KG1 (cell line): ENCODE measurements around the gene SLC9B2.
"Not testable (repeated sequence)": the region's sequence is repeated elsewhere in the genome, so short reads cannot be mapped to it uniquely, and the experiment has no call there.

Source experiments
- DNase-seq: peaks from one replicate; lab custom pipeline; 2025; lab: John Stamatoyannopoulos, UW

SLC9B2 gene

DNA sequence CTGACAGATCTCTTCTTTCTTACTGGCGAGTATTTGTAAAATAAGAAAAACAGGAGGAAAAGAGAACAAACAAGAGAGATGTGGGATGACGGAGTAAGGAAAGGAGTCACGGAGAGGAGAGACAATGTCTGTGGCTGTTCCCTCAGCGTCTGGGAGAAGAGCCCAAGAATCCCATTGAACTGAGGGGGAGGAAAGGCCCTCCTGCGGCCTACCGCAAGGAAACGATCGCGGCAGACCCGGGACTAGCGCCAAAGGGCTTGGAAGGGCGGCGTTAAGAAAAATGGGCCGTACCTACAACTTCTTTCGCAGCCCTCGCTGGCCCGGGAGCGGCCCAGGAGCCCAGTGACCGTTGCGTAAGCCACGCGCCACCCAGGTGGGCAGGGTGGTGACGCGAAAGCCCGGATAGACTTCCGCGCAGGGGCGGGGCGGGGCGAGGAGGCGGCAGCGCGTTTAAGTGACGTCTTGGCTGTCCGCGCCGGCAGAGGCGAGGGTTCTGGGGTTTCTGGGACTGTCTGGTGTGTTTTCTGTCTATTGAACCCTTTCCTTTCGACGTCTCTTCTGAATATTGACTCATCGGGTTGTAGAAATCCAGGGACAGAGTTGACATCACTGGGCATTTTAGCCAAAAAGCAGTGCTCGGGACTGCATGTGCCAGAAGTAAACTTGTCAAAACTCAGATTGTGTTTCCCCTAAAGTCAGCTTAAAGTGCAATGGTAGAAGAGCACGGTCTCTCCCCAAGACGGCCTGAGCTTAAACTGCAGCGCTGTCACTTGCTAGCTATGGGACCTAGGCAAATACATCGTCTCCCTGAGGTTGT lies 57.0 kb downstream of the SLC9B2 start, which contains the start of gene SLC9B1:
TSS of gene SLC9B1 (minus strand) at position 398 of the 817 bp plus-strand sequence. CDS start 27,994 bp downstream, outside the sequence.
- peak; percentile 82 for DNase-seq

DNA sequence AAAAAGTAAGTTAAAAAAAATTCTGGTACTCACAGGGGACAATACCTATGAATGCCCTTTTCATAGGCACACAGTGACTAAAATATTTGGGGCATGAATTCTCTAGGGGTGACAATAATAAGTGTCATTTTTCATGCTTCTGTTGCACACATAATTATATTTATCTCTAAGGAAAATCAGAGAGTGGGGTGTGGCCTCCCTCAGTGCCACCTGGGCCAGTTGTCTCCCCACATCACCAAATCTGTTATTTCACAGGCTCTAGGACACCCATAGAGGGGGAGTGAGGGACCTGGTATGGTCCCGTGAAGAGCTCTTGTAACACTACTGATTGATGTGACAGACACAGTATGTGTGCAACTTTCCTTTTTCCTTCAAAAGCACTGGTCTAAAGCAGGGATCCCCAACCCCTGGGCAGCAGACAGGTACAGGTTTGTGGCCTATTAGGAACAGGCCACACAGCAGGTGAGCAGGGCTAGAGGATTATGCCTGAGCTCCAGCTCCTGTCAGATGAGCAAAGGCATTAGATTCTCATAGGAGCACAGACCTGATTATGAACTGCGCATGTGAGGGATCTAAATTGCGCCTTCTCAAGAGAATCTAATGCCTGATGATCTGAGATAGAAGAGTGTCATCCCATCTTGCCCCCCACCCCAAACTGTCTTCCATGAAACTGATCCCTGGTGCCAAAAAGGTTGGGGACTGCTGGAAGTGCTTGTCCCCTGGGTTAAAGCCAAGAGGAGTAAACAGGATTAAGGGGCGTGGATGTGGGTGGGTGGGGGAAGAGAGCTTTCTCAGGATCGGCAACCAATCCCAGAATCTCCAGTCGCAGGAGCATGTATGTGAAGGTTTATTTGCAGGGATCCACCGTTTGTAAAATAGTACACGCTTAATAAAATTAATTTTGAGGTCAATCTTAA lies 57.9 kb downstream of the SLC9B2 start:
- no peak for DNase-seq

DNA sequence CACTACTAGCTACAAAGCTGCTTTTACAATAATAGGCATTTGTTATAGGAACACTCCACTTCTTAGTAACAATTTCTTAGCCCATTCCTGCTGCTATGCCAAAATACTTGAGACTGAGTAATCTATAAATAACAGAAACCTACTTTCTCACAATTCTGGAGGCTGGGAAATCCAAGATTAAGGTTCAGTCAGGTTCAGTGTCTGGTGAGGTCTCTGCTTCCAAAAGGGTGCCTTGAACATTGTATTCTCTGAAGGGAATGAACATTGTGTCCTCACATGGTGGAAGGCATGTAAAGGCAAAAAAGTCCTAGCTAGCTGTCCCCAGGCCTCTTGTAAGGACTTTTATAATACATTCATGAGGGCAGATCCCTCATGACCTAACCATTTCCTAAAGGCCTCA lies 64.0 kb downstream of the SLC9B2 start:
- no peak for DNase-seq

DNA sequence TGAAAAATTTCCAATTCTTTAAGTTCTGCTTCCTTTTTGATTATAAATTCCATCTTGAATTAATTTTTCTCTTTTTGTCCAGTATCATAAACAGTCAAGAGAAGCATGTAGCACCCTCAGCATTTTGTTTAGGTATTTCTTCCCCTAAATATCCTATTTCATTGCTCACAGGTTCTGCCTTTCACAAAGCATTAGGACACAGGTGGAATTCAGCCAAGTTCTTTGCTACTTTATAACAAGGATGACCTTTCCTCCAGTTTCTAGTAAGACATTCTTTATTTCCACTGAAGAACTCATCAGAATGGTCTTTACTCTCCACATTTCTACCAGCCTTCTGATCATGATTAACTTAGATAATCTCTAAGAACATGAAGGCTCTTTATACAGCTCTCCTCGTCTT lies 64.5 kb downstream of the SLC9B2 start:
- no peak for DNase-seq

DNA sequence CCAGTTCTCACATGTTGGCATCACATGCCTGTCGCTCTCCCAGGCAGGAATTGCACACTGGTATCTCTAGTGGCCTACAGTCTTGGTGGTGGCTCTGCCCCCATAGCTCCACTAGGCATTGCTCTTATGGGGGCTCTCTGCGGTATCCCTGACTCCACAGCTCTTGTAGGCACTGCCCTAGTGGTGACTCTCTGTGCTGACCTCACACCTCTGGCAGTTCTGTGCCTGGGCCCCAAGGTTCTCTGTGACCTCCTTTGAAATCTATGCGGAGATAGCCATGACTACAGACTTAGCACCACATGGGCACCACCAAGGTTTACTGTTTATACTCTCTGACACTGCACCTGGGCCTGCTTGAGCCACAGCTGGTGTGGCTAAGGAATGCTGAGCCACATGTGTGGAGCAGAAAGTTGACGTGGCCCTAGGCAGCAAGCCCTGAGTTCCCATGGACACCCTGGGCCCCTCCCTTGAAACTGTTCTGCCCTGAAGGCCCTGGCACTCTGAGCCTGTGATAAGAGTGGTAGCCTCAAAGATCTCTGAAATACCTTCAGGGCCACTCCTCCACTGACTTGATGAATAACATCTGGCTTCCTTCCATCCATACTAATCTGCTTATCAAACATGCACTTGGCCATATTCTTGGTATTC lies 65.1 kb downstream of the SLC9B2 start:
- DNase-seq: no peak

DNA sequence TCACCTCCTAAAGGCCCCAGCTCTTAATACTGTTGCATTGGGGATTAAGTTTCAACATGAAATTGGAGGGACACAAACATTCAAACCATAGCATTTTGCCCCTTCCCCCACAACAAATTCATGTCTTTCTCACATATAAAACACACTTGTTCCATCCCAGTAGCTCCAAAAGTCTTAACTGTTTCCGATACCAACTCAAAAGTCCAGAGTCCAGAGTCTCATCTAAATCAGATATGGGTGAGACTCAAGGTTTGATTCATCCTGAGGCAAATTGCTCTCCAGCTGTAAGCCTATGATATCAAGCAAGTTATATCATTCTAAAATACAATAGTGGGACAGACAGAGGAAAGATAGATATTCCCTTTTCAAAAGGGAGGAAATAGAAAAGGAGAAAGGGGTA lies 65.8 kb downstream of the SLC9B2 start:
- DNase-seq: no peak

DNA sequence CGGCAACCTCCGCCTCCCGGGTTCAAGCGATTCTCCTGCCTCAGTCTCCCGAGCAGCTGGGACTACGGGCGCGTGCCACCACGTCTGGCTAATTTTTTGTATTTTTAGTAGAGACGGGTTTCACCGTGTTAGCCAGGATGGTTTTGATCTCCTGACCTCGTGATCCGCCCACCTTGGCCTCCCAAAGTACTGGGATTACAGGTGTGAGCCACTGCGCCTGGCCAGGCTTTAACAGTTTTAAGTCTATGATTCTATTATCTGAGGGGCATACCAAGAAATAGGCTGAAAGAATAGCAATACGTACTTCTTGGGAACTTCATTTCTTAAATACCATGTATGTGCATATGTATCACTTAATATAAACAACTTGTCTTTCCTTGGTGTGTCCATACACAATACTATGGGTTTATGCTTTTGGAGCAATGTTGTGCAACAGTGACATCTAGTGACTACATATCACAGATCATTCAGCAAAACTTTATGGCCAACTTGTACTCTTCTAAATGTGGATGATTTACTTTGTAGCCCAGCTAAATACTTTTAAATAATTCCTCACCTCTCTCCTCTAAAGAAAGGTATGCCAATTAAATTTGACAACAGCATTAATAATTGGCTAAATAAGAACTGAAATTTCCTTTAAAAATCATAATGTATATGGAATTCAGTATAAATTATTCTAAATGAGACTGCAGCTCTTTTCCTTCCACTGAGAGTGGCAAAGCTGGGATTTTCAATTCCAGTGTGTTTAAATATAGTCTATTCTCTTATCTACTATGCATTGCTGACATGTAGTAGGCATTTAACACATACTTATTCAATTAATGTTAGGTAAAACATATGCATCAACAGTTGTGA lies 67.5 kb downstream of the SLC9B2 start:
- peak; percentile 37 for DNase-seq

GRCh38 chr4:103002551-103002950 lies 74.0 kb downstream of the SLC9B2 start:
- no peak for DNase-seq

DNA sequence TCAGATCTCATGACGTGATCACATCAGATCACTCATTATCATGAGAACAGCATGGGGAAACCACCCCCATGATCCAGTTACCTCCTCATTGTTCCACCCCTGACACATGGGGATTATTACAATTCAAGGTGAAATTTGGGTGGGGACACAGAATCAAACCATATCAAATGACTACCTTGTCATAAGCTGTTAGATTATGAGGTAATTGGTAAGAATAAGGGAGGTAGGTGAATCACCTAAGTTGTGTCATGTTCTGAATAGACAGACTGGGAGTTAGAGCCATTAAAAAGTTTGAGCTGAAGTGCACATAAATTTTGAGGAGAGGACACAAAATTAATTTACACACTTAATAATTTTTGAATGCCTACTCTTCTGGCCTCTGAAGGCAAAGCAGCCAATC lies 81.8 kb downstream of the SLC9B2 start:
- DNase-seq: no peak

- DNase-seq: not testable (repeated sequence)
These were observed 82.6 kb downstream of the SLC9B2 start for GRCh38 chr4:102993985-102994384.

GRCh38 chr4:102988429-102989020 lies 88.0 kb downstream of the SLC9B2 start:
- DNase-seq: no peak

GRCh38 chr4:102981005-102981404 lies 95.6 kb downstream of the SLC9B2 start:
- no peak for DNase-seq
